ENCODE measurements around the gene ETV5.

ETV5 gene

GRCh38 chr3:186014866-186015265, 94.0 kb downstream of the ETV5 start:
- Histone ChIP-seq H3K79me2 (ENCODE audit: insufficient read depth, low read depth) (no peaks in the 10 kb centered on the region), H4K20me1 (ENCODE audit: insufficient read depth) (no peaks in the 10 kb centered on the region), H3K9ac (no peak overlapping the region), H3K4me3 (IDR thresholded peaks at IDR 0.05; ENCODE audit: insufficient read depth, low read depth, low read length) (no peak overlapping the region), H3K27ac (no peak overlapping the region), H3K27me3 (ENCODE audit: insufficient read depth, low read depth) (no peaks in the 10 kb centered on the region), H3K4me2 (no peak overlapping the region), H3K4me1 (ENCODE audit: low read depth, poor library complexity, severe bottlenecking) (no peaks in the 10 kb centered on the region), H3K36me3 (ENCODE audit: insufficient read depth) (no peaks in the 10 kb centered on the region), H2AFZ (ENCODE audit: low read depth) (no peak overlapping the region)
- no peak for TF ChIP-seq CTCF (conservative IDR thresholded peaks at IDR 0.05; ENCODE audit: low read depth, low read length)

GRCh38 chr3:186013312-186013711, 95.6 kb downstream of the ETV5 start:
- Histone ChIP-seq H3K36me3 (ENCODE audit: insufficient read depth) (no peaks in the 10 kb centered on the region), H3K9ac (no peak overlapping the region), H3K27me3 (ENCODE audit: insufficient read depth, low read depth) (no peaks in the 10 kb centered on the region), H2AFZ (ENCODE audit: low read depth) (no peak overlapping the region), H3K79me2 (ENCODE audit: insufficient read depth, low read depth) (no peaks in the 10 kb centered on the region), H3K4me3 (IDR thresholded peaks at IDR 0.05; ENCODE audit: insufficient read depth, low read depth, low read length) (no peak overlapping the region), H3K27ac (no peak overlapping the region), H3K4me1 (ENCODE audit: low read depth, poor library complexity, severe bottlenecking) (no peaks in the 10 kb centered on the region), H3K4me2 (no peak overlapping the region), H4K20me1 (ENCODE audit: insufficient read depth) (no peaks in the 10 kb centered on the region)
- no peak for TF ChIP-seq CTCF (conservative IDR thresholded peaks at IDR 0.05; ENCODE audit: low read depth, low read length)

GRCh38 chr3:186012137-186012536, 96.8 kb downstream of the ETV5 start:
- Histone ChIP-seq H3K27ac (no peak overlapping the region), H3K4me1 (ENCODE audit: low read depth, poor library complexity, severe bottlenecking) (no peaks in the 10 kb centered on the region), H3K79me2 (ENCODE audit: insufficient read depth, low read depth) (no peaks in the 10 kb centered on the region), H2AFZ (ENCODE audit: low read depth) (no peak overlapping the region), H3K36me3 (ENCODE audit: insufficient read depth) (no peaks in the 10 kb centered on the region), H3K9ac (no peak overlapping the region), H4K20me1 (ENCODE audit: insufficient read depth) (no peaks in the 10 kb centered on the region), H3K4me2 (no peak overlapping the region), H3K4me3 (IDR thresholded peaks at IDR 0.05; ENCODE audit: insufficient read depth, low read depth, low read length) (no peak overlapping the region), H3K27me3 (ENCODE audit: insufficient read depth, low read depth) (no peaks in the 10 kb centered on the region)
- no peak for TF ChIP-seq CTCF (conservative IDR thresholded peaks at IDR 0.05; ENCODE audit: low read depth, low read length)

GRCh38 chr3:186004671-186005070, 104.2 kb downstream of the ETV5 start:
- no peak overlapping the region for H3K4me3 ChIP-seq (IDR thresholded peaks at IDR 0.05; ENCODE audit: insufficient read depth, low read depth, low read length)
- no peaks in the 10 kb centered on the region for H4K20me1 ChIP-seq (ENCODE audit: insufficient read depth)

More at GRCh38 chr3:186004671-186005070, 104.2 kb downstream of the ETV5 start:
- H3K27ac ChIP-seq = no peak overlapping the region
- no peaks in the 10 kb centered on the region for H3K4me1 ChIP-seq (ENCODE audit: low read depth, poor library complexity, severe bottlenecking)
- no peaks in the 10 kb centered on the region for H3K36me3 ChIP-seq (ENCODE audit: insufficient read depth)
- no peak for TF ChIP-seq CTCF (conservative IDR thresholded peaks at IDR 0.05; ENCODE audit: low read depth, low read length)
- no peaks in the 10 kb centered on the region for H3K79me2 ChIP-seq (ENCODE audit: insufficient read depth, low read depth)
- no peak overlapping the region for H3K9ac ChIP-seq
- no peak overlapping the region for H3K4me2 ChIP-seq
- H3K27me3 ChIP-seq (ENCODE audit: insufficient read depth, low read depth) = no peaks in the 10 kb centered on the region
- H2AFZ ChIP-seq (ENCODE audit: low read depth) = no peak overlapping the region
